ENCODE data around the gene B4GALT6. TPM values are rescaled to one million over a fixed set of nuclear protein-coding genes. Genes with fewer than 3 reads are reported as not detected.
"Not testable (repeated sequence)": the region's sequence is repeated elsewhere in the genome, so short reads cannot be mapped to it uniquely, and the experiment has no call there.

B4GALT6 gene, protein sequence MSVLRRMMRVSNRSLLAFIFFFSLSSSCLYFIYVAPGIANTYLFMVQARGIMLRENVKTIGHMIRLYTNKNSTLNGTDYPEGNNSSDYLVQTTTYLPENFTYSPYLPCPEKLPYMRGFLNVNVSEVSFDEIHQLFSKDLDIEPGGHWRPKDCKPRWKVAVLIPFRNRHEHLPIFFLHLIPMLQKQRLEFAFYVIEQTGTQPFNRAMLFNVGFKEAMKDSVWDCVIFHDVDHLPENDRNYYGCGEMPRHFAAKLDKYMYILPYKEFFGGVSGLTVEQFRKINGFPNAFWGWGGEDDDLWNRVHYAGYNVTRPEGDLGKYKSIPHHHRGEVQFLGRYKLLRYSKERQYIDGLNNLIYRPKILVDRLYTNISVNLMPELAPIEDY
- 7.7 TPM for total RNA-seq

DNA sequence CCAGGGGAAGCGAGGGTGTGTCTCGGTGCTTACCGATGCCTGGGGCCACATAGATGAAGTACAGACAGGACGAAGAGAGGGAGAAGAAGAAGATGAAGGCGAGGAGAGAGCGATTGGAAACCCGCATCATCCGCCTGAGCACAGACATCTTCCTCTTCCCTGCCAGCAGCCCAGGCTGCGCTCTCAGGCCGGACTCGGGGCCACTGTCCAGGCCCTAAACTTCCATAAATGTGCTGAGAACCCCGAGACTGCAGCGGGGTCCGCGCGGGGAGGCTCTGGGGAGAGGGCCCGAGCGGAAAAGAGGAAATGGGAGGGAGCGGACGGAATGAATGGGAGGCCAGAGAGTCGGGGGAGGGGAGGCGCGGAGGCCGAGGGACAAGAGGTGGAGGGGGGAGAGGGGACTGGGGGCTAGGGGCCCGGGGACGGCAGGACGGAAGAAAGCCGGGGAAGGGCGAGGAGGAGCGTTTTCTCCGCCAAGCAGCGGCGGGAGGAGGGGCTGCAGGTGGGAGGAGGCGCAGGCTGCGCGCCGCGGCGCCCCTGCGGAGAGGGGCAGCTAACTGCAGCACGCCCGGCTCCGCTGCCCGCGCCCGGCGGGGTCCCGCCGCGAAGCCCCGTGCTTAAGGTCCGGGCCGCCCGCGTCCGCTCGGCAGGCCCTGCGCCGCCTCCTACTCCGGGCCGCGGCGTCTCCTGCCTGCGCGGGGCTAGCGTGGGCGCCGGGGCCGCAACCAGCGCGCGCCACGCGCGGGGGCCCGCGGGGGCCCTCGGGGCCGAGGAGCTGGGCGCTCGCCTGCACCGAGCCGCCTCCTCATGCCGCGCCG is at the start of gene B4GALT6:
Gene B4GALT6 (minus strand): TSS at position 303 of the 818 bp plus-strand sequence. CDS start 155 bp downstream, at position 148.
- no peak for FAIRE-seq
- peak; percentile 39 for DNase-seq (ENCODE audit: low spot score in 2 of 2)

DNA sequence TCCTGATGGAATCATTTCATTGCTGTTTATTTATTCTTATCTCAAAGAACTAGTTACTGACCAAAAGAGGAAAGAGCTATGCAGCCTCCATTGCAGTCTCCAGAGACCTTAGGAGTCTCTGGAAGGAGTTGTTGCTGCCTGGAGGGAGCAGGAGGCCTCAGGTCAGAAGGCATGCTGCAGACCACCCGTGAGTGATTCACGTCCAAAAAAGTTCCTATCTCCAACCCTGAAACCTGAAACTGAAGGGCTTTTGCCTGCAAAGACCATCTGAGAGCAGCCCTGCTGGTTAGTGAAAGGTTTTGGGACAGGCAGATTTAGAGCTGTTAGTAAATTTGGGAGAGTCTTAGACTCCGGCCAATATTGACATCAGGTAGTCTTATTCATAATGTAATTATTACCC is 47.2 kb upstream of the B4GALT6 start:
- no peak for FAIRE-seq
- no peak for DNase-seq (ENCODE audit: low spot score in 2 of 2)

DNA sequence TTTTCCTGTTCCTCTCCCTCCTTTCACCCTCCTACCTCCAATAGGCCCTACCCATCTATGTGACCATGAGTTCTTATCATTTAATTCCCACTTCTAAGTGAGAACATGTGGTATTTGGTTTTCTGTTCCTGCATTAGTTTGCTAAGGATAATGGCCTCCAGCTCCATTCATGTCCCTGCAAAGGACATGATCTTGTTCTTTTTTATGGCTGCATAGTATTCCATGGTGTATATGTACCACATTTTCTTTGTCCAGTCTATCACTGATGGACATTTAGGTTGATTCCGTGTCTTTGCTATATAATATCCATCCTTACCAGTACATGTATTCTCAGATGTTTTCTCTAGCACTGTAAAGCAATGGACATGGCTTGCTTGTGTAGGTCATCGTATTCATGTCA is 44.8 kb upstream of the B4GALT6 start:
- not testable (repeated sequence) for DNase-seq (ENCODE audit: low spot score in 2 of 2); FAIRE-seq

DNA sequence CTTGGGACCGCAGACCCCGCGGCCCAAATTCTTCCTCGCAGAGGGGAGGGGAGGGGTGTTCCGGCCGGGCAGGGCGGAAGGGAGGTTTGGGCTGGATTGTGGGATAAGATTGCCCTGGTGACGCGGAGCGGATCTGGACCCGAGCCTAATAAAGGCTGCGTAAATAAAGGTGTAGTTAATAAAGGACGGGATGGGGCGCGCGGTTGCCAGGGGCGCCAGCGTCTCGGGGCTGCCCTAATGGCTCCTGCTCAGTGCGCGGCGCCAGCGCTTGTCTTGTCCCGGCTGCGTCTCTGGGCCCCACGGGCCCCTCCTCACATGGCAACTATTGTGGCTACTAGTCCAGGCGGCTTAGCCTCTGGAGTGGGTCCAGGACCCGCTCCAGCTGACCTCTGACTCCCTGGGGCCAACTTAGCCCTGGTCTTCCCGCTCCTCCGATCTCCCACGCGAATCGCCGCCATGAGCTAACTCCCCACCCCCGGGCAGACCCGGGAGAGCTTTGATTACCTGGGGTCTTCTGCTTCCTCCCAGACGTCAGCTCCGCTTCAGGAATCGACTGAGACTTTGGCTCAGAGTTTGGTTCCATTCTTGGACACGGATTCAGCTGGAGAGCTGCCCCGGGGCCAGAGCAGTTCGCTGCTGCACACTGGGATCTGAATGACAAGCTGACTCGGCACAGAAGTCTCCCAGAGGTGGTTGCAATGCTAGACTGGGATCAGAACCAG is 39.8 kb upstream of the B4GALT6 start:
- DNase-seq (ENCODE audit: low spot score in 2 of 2) (no peak), FAIRE-seq (no peak)

DNA sequence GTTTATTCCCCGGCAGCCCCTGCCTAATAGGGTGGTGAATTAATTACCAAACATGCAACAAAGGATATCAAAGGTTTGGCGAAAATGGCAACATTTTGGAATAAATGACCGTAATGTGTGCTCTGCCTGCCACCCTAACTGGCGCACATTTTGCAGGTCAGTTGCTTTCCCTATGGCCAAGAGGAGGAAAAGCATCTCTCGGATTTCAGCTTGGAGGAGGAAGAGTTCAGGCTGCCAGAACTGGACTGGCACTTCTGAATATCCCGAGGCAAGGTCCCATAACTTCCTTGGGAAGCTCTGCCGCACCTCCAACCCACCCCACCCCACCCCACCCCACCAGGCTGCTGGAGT is 39.2 kb upstream of the B4GALT6 start:
- FAIRE-seq (no peak), DNase-seq (ENCODE audit: low spot score in 2 of 2) (no peak)

DNA sequence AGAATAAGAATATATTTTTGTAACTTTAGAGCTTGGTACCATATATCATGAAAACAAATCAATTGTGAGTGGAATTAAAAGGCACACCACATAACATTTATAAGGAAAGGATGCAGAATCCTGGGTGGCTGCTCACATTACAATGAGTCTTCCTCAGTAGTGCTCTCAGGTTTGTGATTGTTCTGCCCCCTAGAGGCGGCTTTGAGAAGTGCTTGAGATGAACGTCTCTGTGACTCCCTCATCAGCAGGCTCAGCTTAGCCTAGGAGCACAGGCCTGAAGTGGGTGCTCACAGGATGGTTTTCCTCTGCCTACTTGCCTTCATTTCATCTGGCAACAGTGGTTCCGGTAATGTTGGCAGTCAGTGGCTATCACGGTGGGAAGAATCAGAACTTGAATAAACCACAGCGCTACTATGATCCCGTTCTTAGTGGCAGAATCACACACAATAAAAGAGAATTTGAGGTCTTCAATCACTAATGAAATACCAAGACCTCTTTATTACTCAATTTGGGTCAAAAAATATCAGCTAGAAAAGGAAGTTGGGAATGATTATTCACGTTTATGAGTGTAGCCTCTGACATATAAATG is 38.1 kb upstream of the B4GALT6 start:
- no peak for FAIRE-seq
- DNase-seq (ENCODE audit: low spot score in 2 of 2): peak; percentile 57 to 72

DNA sequence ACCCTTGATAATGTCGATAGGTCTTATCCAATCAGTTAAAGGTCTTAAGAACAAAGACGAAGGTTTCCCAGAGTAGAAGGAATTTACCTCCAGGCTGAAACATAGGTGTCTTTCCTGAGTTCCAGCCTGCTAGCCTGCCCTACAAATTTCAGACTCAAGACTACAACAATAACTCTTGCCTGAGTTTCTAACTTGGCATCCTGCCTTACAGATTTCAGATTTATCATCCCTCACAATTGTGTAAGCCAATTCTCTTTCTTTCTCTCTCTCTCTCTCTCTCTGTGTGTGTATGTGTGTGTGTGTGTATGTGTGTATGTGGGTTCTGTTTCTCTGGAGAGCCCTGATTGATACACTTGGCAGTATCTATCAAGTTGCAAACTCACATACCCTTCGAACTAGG is 37.2 kb upstream of the B4GALT6 start:
- FAIRE-seq (no peak), DNase-seq (ENCODE audit: low spot score in 2 of 2) (no peak)

DNA sequence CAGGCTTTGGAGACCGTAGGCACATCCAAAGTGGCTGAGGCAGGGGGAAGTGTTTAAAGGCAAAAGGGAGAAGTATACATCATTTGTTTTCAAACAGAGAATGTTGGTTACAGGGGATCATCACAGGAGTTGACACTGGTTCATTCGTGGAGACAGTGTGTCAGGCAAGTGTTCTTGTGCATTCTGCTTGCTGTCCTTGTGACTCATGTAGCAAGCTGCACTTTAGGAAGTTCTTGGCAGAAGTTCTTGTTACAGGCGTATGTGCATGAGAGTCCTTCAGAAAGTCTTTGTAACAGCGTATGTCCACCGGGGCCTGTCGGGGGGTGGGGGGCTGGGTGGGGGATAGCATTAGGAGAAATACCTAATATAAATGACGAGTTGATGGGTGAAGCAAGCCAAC is 36.5 kb upstream of the B4GALT6 start:
- DNase-seq (ENCODE audit: low spot score in 2 of 2) (no peak), FAIRE-seq (no peak)

DNA sequence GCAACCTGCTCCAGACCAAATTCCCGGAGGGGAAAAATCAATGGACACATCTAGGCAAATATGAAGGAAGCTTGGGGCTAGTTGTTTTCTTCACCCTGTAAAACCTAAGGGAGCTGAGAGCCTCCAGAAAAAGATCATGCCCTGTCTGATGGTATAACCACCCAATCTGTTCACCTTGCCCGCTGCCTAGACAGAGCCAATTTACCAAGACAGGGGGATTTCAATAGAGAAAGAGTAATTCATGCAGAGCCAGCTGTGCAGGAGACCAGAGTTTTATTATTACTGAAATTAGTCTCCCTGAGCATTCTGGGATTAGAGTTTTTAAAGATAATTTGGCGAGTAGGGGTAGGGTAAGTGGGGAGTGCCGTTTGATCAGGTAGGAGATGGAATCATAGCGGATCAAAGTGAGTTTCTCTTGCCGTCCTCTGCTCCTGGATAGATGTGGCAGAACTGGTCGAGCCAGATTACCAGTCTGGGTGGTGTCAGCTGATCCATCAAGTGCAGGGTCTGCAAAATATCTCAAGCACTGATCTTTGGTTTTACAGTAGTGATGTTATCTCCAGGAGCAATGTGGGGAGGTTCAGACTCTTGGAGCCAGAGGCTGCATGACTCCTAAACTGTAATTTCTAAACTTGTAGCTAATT is 35.1 kb upstream of the B4GALT6 start:
- no peak for FAIRE-seq
- no peak for DNase-seq (ENCODE audit: low spot score in 2 of 2)

DNA sequence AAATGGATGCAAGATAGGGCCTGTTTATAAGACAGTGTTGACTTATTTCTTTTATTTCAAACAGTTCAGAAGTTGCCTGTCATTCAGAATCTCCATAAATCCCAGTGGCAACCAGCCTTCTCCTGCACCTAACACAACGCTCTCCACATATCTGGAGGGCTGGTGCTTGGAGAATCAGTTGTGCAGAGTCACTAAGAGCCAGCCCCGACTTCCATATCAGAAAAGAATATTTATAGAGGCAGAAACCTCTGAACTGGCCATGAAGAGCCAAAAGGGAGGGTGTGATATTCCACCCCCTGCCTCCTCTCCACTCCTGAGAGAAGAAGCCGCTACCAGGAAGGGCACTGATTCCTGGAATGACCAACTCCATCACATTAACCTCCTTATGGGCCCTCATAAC is 34.0 kb upstream of the B4GALT6 start:
- FAIRE-seq: no peak

DNA sequence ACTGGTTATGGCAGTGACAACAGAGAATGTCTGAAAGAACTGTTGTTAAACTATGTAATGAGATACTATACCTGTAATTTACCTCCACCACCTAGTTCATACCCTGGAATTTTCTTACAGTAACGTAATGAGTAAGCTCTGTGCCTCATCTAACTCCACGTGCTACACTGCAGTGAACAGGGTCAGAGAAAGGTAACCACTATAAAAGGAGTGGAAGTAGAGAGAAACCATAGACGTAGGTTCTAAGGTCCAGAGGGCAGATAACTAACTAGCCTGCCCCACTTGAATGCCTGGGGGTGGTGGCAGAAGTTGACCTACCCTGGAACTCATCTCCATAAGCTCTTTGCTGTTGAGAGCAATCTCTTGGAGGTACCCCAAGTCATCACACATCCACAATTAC is 32.0 kb upstream of the B4GALT6 start:
- FAIRE-seq: no peak
- DNase-seq (ENCODE audit: low spot score in 2 of 2): no peak

More for the DNA sequence above, 34.0 kb upstream of the B4GALT6 start:
- no peak for DNase-seq (ENCODE audit: low spot score in 2 of 2)

DNA sequence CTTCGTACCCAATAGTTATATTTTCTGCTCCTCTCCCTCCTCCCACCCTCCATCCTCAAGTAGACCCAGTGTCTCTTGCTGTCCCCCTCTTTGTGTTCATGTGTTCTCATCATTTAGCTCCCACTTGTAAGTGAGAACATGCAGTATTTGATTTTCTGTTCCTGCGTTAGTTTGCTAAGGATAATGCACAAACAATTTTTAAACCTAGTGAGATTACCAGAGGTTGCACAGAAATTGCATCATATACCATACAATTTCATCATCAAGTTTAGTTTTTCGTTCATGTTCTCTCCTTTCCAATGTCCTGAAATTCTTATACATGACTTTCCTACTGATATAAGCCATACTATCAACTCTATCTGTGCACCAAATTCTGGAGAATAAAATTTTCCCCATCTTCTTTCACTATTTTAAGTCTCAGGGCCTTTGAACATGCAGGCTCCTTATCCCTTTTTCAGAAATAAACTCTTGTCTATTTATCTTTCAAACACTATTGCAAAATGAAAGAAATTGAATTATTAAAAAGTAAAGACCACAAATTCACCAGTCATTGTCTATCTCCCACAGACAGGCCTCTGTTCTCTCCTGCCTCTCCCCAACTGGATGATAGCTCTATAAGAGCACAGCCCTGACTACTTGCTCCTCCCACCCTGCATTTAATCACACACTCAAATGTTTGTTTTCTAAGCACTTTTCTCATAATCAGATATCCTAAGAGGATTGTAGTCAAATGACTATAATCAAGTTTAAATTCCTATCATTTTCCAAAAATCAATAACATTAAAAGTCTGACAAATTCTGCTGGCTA is 27.2 kb upstream of the B4GALT6 start:
- DNase-seq (ENCODE audit: low spot score in 2 of 2): no peak
- FAIRE-seq: no peak

DNA sequence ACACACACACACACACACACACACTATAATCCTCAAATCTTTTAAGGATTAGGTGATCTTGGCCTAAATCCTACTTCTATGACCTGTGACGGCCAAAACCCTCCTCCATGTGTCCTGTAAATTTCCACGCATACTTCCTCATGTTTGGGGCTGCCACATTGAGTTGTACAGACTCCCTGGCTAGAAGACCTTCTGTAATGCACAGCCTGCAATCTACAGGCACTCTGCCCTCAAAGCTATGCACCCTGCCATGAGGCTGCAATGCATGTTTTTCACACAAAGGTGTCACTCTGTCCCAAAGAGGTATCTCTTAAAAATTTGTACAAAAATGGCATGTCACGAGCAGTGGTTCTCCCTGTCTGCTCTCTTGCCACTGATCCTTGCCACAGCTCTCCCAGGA is 26.4 kb upstream of the B4GALT6 start:
- no peak for DNase-seq (ENCODE audit: low spot score in 2 of 2)
- FAIRE-seq: no peak

DNA sequence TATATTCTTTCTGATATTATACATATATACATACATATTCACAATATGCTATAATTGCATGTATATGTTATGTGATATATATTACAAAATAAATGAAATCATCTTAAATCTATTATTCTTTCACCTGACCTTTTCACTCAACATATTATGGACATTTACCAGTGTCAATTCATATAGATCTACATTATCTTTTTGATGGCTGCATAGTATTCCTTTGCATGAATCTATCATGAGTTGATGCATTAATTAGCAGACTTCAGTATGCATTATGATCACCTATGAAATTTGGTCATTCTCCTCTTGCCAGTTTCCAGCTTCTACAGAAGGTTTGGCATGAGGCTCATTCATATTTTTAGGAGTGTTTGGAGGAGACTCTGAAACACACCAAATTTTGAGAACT is 23.4 kb upstream of the B4GALT6 start:
- FAIRE-seq: no peak
- no peak for DNase-seq (ENCODE audit: low spot score in 2 of 2)

DNA sequence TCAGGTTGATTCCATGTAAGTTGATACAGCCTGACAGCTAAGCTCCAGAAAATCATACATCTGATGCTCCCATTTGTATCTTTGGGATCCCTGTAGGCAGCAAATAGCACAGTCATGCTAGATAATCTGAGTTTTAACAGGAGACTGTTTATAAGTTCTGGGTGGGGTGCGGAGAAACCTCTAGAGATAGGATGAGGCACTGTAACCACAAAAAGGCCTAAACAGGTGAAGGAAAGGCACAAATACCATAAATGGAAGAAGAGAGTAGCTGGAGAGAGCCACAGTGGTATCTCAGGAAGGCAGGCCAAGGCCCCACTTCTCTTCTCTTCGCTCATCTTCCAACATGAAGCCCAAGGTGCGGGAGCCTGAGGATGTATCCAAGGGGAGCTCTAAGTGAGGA is 18.1 kb upstream of the B4GALT6 start:
- DNase-seq (ENCODE audit: low spot score in 2 of 2): no peak

DNA sequence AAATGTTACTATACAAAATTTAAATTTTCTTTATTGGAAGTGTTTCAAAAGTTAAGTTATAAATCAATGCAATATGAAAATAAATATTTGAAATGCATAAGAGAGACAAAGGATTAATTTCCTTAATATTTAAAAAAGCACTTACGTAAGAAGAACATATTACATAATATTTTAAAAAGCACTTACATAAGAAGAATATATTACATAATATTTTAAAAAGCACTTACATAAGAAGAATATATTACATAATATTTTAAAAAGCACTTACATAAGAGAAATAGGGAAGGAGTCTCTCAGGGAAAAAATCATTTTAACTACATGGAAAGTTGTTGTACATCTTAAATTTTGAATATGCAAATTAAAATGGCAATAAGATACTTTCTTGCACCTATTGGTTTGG is 17.4 kb upstream of the B4GALT6 start:
- DNase-seq (ENCODE audit: low spot score in 2 of 2) (no peak), FAIRE-seq (peak; percentile 94)

More for the DNA sequence above, 18.1 kb upstream of the B4GALT6 start:
- FAIRE-seq: no peak

DNA sequence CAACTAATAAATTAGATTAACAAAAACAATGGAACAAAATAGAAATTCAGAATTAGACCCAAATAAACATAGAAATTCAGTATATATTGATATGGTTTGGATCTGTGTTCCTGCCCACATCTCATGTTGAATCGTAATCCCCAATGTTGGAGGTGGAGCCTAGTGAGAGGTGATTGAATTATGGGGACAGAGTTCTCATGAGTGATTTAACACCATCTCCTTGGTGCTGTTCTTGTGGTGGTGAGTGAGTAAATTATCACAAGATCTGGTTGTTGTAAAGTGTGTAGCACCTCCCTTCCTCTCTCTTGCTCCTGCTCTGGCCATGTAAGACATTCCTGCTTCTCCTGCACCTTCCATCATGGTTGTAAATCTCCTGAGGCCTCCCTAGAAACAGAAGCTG is 16.6 kb upstream of the B4GALT6 start:
- FAIRE-seq: no peak

DNA sequence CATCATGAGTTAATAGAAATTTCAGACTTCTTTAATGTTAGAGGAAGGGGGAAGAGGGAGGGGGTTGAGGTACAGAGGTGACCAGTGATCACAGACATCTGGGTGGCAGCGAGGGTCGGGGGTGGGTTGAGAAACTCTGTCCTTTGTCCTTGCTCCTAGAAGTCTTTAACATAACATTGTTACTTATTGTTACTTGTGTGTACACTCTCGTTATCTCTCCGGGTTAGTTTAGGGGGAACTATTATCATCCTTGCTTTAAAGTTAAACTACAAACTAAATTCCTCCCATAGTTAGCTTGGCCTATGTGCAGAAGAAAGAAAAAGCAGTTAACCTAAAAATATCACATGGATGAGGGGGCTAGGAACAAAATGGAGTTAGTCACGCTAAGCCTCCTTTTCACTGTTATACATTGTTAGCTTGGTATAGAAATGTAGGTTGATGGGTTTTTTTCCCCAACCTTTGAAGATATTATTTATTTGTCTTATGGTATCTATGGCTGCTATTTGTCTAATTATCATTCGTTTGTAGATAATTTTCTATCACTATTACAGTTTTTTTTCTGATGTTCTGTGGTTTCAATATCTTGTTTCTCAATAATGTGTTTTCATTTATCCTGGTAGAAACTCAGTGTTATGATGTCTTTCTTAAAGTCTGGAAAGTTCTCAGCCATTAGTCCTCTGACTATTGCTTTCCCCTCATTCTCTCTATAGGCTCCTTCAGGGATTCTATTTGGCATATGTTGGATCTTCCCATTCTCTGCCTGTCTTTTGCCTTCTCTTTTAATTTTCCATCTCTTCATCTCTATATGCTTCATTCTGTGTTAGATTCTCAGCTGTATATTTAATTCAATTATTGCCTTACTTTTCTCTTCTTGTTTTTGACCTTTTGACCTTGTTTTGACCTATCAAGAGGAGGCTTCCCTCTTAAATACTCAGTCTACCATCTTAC is 13.2 kb upstream of the B4GALT6 start:
- FAIRE-seq (no peak), DNase-seq (ENCODE audit: low spot score in 2 of 2) (no peak)

More for the DNA sequence above, 16.6 kb upstream of the B4GALT6 start:
- DNase-seq (ENCODE audit: low spot score in 2 of 2): no peak

All from frontal cortex (tissue), 4 donors.